Neural progenitor cell (in vitro differentiated cells): Measurements from ENCODE around the gene ERC2. TPM values are rescaled to one million over a fixed set of nuclear protein-coding genes. Genes with fewer than 3 reads are reported as not detected.

ENCODE experiments used
- DNase-seq: peaks from one replicate; pipeline ENCODE4 v3.0.0-alpha.2; 2016; ENCODE audit warnings: low spot score
- H2AFZ ChIP-seq: fragments of 200-600 bp; sonication (generic); replicated peaks from 2 replicates; pipeline ENCODE4 v1.6.1; 2016; ENCODE audit warnings: antibody characterized with exemption
- H3F3A ChIP-seq: fragments of 200-600 bp; sonication (generic); 2 replicates; pipeline ENCODE4 v1.6.1; 2016; ENCODE audit warnings: antibody characterized with exemption, low read depth
- H3K27ac ChIP-seq: fragments of 200-600 bp; sonication (generic); 2 replicates; pipeline ENCODE4 v1.5.1; 2016; ENCODE audit warnings: mild to moderate bottlenecking
- H3K27me3 ChIP-seq: fragments of 200-600 bp; sonication (generic); 2 replicates; pipeline ENCODE4 v1.6.1; 2016; ENCODE audit warnings: mild to moderate bottlenecking, moderate library complexity
- H3K36me3 ChIP-seq: fragments of 200-600 bp; sonication (generic); 2 replicates; pipeline ENCODE4 v1.5.1; 2016
- H3K4me1 ChIP-seq: fragments of 200-600 bp; sonication (generic); 2 replicates; pipeline ENCODE4 v1.6.1; 2016; ENCODE audit warnings: mixed run types
- H3K4me2 ChIP-seq: fragments of 200-600 bp; sonication (generic); 2 replicates; pipeline ENCODE4 v1.6.1; 2016
- H3K4me3 ChIP-seq: fragments of 200-600 bp; sonication (generic); 2 replicates; pipeline ENCODE4 v1.5.1; 2016
- H3K79me2 ChIP-seq: fragments of 200-600 bp; sonication (generic); 2 replicates; pipeline ENCODE4 v1.6.1; 2016; ENCODE audit warnings: low read depth
- H3K9ac ChIP-seq: fragments of 200-600 bp; sonication (generic); 2 replicates; pipeline ENCODE4 v1.6.1; 2016
- H3K9me3 ChIP-seq: fragments of 200-600 bp; sonication (generic); 2 replicates; pipeline ENCODE4 v1.5.1; 2016; ENCODE audit warnings: low read depth
- H4K20me1 ChIP-seq: fragments of 200-600 bp; sonication (generic); 2 replicates; pipeline ENCODE4 v1.6.1; 2016; ENCODE audit warnings: low read depth
- H3K27ac Mint-ChIP-seq: 3 replicates; pipeline ENCODE4 v1.8.0; 2021; ENCODE audit warnings: mixed read lengths
- H3K27me3 Mint-ChIP-seq: 2 replicates; pipeline ENCODE4 v1.8.0; 2022; ENCODE audit warnings: low read depth, mild to moderate bottlenecking, inconsistent platforms, moderate library complexity, mixed read lengths; ENCODE audit not compliant: insufficient read depth
- H3K36me3 Mint-ChIP-seq: 3 replicates; pipeline ENCODE4 v1.8.0; 2021; ENCODE audit warnings: mixed read lengths
- H3K4me1 Mint-ChIP-seq: 3 replicates; pipeline ENCODE4 v1.8.0; 2021; ENCODE audit warnings: mixed read lengths
- H3K4me3 Mint-ChIP-seq: 3 replicates; pipeline ENCODE4 v1.8.0; 2021; ENCODE audit warnings: mild to moderate bottlenecking, moderate library complexity, mixed read lengths
- H3K9me3 Mint-ChIP-seq: 3 replicates; pipeline ENCODE4 v1.8.0; 2020; ENCODE audit warnings: mixed read lengths
- CTCF ChIP-seq: fragments of 200-600 bp; sonication (generic); IDR thresholded peaks from 2 replicates; pipeline ENCODE4 v1.5.1; 2017; ENCODE audit warnings: antibody characterized with exemption, mild to moderate bottlenecking
- EZH2 ChIP-seq: fragments of 200-600 bp; sonication (generic); IDR thresholded peaks from 2 replicates; pipeline ENCODE4 v1.6.1; 2017; ENCODE audit warnings: antibody characterized with exemption, mild to moderate bottlenecking, moderate library complexity
- EZH2phosphoT487 ChIP-seq: fragments of 200-600 bp; sonication (generic); IDR thresholded peaks from 2 replicates; pipeline ENCODE4 v1.6.1; 2017; ENCODE audit warnings: antibody characterized with exemption
- total RNA-seq: library from RNA; depleted of rRNA; stranded (reverse); fragments of >200 nt; gene quantifications from 2 replicates; pipeline ENCODE4 v1.2.3, GENCODE V29; 2015; ENCODE audit warnings: low replicate concordance

Gene ERC2
- total RNA-seq, 1 donor from 2014 or later = 24.8 TPM

GRCh38 chr3:56219894-56220805 lies 248.1 kb downstream of the ERC2 start:
- no peaks in the 10 kb centered on the region for H4K20me1 ChIP-seq
- H3K36me3 ChIP-seq = no peaks in the 10 kb centered on the region
- no peaks in the 10 kb centered on the region for H3F3A ChIP-seq
- Mint-ChIP-seq H3K4me1 (no peaks in the 10 kb centered on the region), H3K9me3 (peaks cover 10% of the 10 kb centered on the region), H3K4me3 (no peak overlapping the region), H3K36me3 (no peaks in the 10 kb centered on the region), H3K27ac (no peak overlapping the region), H3K27me3 (no peaks in the 10 kb centered on the region)
- no peak overlapping the region for H3K27ac ChIP-seq
- H2AFZ ChIP-seq = no peak overlapping the region
- no peaks in the 10 kb centered on the region for H3K9me3 ChIP-seq
- no peak overlapping the region for H3K9ac ChIP-seq
- H3K4me3 ChIP-seq = no peak overlapping the region
- no peaks in the 10 kb centered on the region for H3K27me3 ChIP-seq
- no peak for DNase-seq
- no peaks in the 10 kb centered on the region for H3K79me2 ChIP-seq
- no peak overlapping the region for H3K4me2 ChIP-seq
- H3K4me1 ChIP-seq = no peaks in the 10 kb centered on the region
- TF ChIP-seq EZH2 (no peak), EZH2phosphoT487 (no peak), CTCF (no peak)

GRCh38 chr3:56209982-56210751 lies 258.1 kb downstream of the ERC2 start:
- Histone ChIP-seq H3K4me2 (no peak overlapping the region), H3K79me2 (no peaks in the 10 kb centered on the region), H3K36me3 (no peaks in the 10 kb centered on the region), H3K9me3 (no peaks in the 10 kb centered on the region), H2AFZ (no peak overlapping the region), H3K27me3 (no peaks in the 10 kb centered on the region), H4K20me1 (no peaks in the 10 kb centered on the region), H3K9ac (no peak overlapping the region), H3F3A (no peaks in the 10 kb centered on the region), H3K4me3 (no peak overlapping the region), H3K27ac (no peak overlapping the region), H3K4me1 (no peaks in the 10 kb centered on the region)
- DNase-seq = no peak
- Mint-ChIP-seq H3K4me3 (no peak overlapping the region), H3K27me3 (no peaks in the 10 kb centered on the region), H3K27ac (peak overlapping the region; percentile 14), H3K9me3 (peaks cover 19% of the 10 kb centered on the region), H3K36me3 (peaks cover 2% of the 10 kb centered on the region), H3K4me1 (peaks cover 16% of the 10 kb centered on the region)
- TF ChIP-seq EZH2 (no peak), CTCF (no peak), EZH2phosphoT487 (no peak)

GRCh38 chr3:56207922-56208321 lies 260.3 kb downstream of the ERC2 start:
- no peak for DNase-seq
- Histone ChIP-seq H3K4me2 (no peak overlapping the region), H3K36me3 (no peaks in the 10 kb centered on the region)

More at GRCh38 chr3:56207922-56208321, 260.3 kb downstream of the ERC2 start:
- H3K9me3 Mint-ChIP-seq = peaks cover 13% of the 10 kb centered on the region
- no peak overlapping the region for H3K27ac Mint-ChIP-seq
- H3K4me1 ChIP-seq = no peaks in the 10 kb centered on the region
- peaks cover 16% of the 10 kb centered on the region for H3K4me1 Mint-ChIP-seq
- H3K27me3 ChIP-seq = no peaks in the 10 kb centered on the region
- H3F3A ChIP-seq = no peaks in the 10 kb centered on the region
- H3K36me3 Mint-ChIP-seq = peaks cover 2% of the 10 kb centered on the region
- no peak overlapping the region for H2AFZ ChIP-seq
- no peak overlapping the region for H3K4me3 ChIP-seq
- H3K27me3 Mint-ChIP-seq = no peaks in the 10 kb centered on the region
- H3K4me3 Mint-ChIP-seq = no peak overlapping the region
- no peaks in the 10 kb centered on the region for H4K20me1 ChIP-seq
- H3K9me3 ChIP-seq = no peaks in the 10 kb centered on the region
- H3K79me2 ChIP-seq = no peaks in the 10 kb centered on the region
- no peak overlapping the region for H3K9ac ChIP-seq
- TF ChIP-seq EZH2 (no peak), CTCF (no peak), EZH2phosphoT487 (no peak)
- no peak overlapping the region for H3K27ac ChIP-seq
